GM23248 (cell line): ENCODE data around the gene RAB40B.

ENCODE experiments used
- EZH2 ChIP-seq: fragments of 200-600 bp; sonication (generic); IDR thresholded peaks from 2 replicates; pipeline ENCODE4 v1.6.1; 2018; ENCODE audit warnings: antibody characterized with exemption, mild to moderate bottlenecking; ENCODE audit not compliant: insufficient read depth, poor library complexity, severe bottlenecking
- EZH2phosphoT487 ChIP-seq: fragments of 200-600 bp; sonication (generic); IDR thresholded peaks from 2 replicates; pipeline ENCODE4 v1.6.1; 2018; ENCODE audit warnings: antibody characterized with exemption, moderate library complexity, mild to moderate bottlenecking, low read depth; ENCODE audit not compliant: insufficient read depth

- TF ChIP-seq EZH2 (no peak), EZH2phosphoT487 (no peak)
Measured at GRCh38 chr17:82667668-82668000, 30.9 kb downstream of the RAB40B start.
